ACC112 (cell line): ENCODE results near the gene ADGRV1.
"Not testable (repeated sequence)": the region's sequence is repeated elsewhere in the genome, so short reads cannot be mapped to it uniquely, and the experiment has no call there.

Experiments used
- H2AFZ ChIP-seq: fragments of 200-600 bp; sonication (generic); one replicate; pipeline ENCODE4 v1.6.0; 2017; ENCODE audit warnings: antibody characterized with exemption, low read length; ENCODE audit not compliant: unreplicated experiment
- H3K27ac ChIP-seq: fragments of 200-600 bp; sonication (generic); 2 replicates; pipeline ENCODE4 v1.5.1; 2014; ENCODE audit warnings: low read depth, mild to moderate bottlenecking, antibody characterized with exemption, low read length, moderate library complexity
- H3K27me3 ChIP-seq: fragments of 200-600 bp; sonication (generic); 2 replicates; pipeline ENCODE4 v1.6.1; 2014; ENCODE audit warnings: mild to moderate bottlenecking, antibody characterized with exemption, low read length, moderate library complexity, mixed read lengths; ENCODE audit not compliant: insufficient read depth
- H3K36me3 ChIP-seq: fragments of 200-600 bp; sonication (generic); 2 replicates; pipeline ENCODE4 v1.6.1; 2016; ENCODE audit warnings: mild to moderate bottlenecking, antibody characterized with exemption, low read length, moderate library complexity, mixed read lengths; ENCODE audit not compliant: insufficient read depth
- H3K4me1 ChIP-seq: fragments of 200-600 bp; sonication (generic); one replicate; pipeline ENCODE4 v1.6.1; 2016; ENCODE audit warnings: low read length, mixed read lengths; ENCODE audit not compliant: insufficient read depth, unreplicated experiment, control insufficient read depth
- H3K4me3 ChIP-seq: fragments of 200-600 bp; sonication (generic); 2 replicates; pipeline ENCODE4 v1.5.1; 2014; ENCODE audit warnings: mild to moderate bottlenecking, low read depth, low read length
- H3K79me2 ChIP-seq: fragments of 200-600 bp; sonication (generic); one replicate; pipeline ENCODE4 v1.6.0; 2016; ENCODE audit warnings: low read length; ENCODE audit not compliant: control insufficient read depth, unreplicated experiment, insufficient read depth

The ADGRV1 gene

GRCh38 chr5:91061094-91061493, 502.5 kb downstream of the ADGRV1 start:
- no peak overlapping the region for H3K27ac ChIP-seq

DNA sequence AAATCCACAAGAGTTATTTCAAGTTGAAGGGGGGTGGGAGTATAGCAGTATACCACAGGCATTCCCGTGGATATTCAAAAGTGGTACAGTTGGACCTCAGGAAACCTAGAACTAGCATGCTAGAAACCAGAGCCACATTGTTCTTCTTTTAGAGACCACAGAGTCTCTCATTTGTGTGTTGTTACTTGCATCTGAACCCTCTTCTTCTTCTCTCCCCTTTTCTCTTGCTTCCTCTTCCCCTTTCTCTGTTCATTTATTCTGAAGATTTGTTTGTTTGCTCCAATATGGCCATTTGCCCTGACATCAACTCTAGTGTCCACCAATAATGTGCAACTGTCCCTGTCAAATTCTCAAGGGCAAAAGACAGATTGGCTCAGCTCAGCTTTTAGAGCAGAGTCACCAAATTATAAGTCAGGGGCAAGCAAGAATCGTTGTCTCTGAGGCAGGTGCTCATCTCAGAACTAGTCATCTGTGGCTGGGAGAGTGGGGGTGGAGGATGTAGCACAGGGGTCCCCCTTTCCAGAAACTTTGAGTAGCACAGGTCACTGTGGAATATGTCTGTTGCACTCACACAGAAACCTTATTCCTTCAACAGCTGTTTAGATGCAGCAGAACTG, 503.5 kb downstream of the ADGRV1 start:
- no peak overlapping the region for H2AFZ ChIP-seq
- H3K4me1 ChIP-seq = peaks cover 5% of the 10 kb centered on the region
- no peaks in the 10 kb centered on the region for H3K79me2 ChIP-seq
- peaks cover 3% of the 10 kb centered on the region; the same call in 1 of the 2 replicates for H3K27me3 ChIP-seq
- no peak overlapping the region for H3K27ac ChIP-seq
- H3K4me3 ChIP-seq = no peak overlapping the region
- H3K36me3 ChIP-seq = no peaks in the 10 kb centered on the region

More at GRCh38 chr5:91061094-91061493, 502.5 kb downstream of the ADGRV1 start:
- H3K4me1 ChIP-seq = peaks cover 5% of the 10 kb centered on the region
- no peaks in the 10 kb centered on the region for H3K36me3 ChIP-seq
- no peak overlapping the region for H3K4me3 ChIP-seq
- peaks cover 3% of the 10 kb centered on the region; the same call in 1 of the 2 replicates for H3K27me3 ChIP-seq
- no peak overlapping the region for H2AFZ ChIP-seq
- H3K79me2 ChIP-seq = no peaks in the 10 kb centered on the region

- not testable (repeated sequence) for H3K79me2 ChIP-seq, H3K27me3 ChIP-seq, H3K4me1 ChIP-seq, H2AFZ ChIP-seq, H3K36me3 ChIP-seq
- peak overlapping the region; percentile 43 for H3K4me3 ChIP-seq
- H3K27ac ChIP-seq = peak overlapping the region; percentile 29; the same call in 1 of the 2 replicates
These were observed 504.6 kb downstream of the ADGRV1 start for GRCh38 chr5:91063098-91063690.

DNA sequence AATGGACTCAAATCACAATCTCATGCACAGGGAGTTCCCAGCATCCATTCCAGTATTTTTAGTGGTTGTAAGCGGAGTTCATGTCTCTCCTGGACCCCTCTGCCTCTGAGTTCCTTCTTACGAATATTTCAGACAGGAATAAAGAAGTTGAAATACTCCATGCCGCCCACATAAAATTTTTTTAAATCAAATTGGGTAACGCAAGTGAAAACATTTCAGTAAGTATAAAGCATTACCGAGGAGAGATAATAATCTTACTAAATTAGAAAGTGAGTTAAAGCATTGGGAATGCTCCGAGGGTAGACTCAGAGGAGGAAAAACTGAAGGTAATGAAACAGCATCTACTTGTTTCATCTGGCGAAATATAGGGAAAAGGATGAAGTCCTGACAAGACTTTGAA, 506.9 kb downstream of the ADGRV1 start:
- Histone ChIP-seq H3K27me3 (peaks cover 3% of the 10 kb centered on the region; the same call in 1 of the 2 replicates), H3K27ac (no peak overlapping the region), H2AFZ (no peak overlapping the region), H3K79me2 (no peaks in the 10 kb centered on the region), H3K36me3 (no peaks in the 10 kb centered on the region), H3K4me3 (no peak overlapping the region), H3K4me1 (peaks cover 5% of the 10 kb centered on the region)

GRCh38 chr5:91069364-91069763, 510.8 kb downstream of the ADGRV1 start:
- no peak overlapping the region for H3K27ac ChIP-seq
- peaks cover 16% of the 10 kb centered on the region for H3K4me1 ChIP-seq
- no peaks in the 10 kb centered on the region for H3K36me3 ChIP-seq
- no peak overlapping the region for H2AFZ ChIP-seq
- no peaks in the 10 kb centered on the region for H3K27me3 ChIP-seq
- H3K79me2 ChIP-seq = no peaks in the 10 kb centered on the region
- no peak overlapping the region for H3K4me3 ChIP-seq

GRCh38 chr5:91070761-91071550, 512.4 kb downstream of the ADGRV1 start:
- Histone ChIP-seq H3K4me3 (no peak overlapping the region), H2AFZ (no peak overlapping the region), H3K4me1 (peaks cover 20% of the 10 kb centered on the region), H3K27ac (no peak overlapping the region), H3K27me3 (no peaks in the 10 kb centered on the region), H3K79me2 (no peaks in the 10 kb centered on the region), H3K36me3 (no peaks in the 10 kb centered on the region)

GRCh38 chr5:91072881-91073280, 514.3 kb downstream of the ADGRV1 start:
- no peak overlapping the region for H3K27ac ChIP-seq
- no peaks in the 10 kb centered on the region for H3K27me3 ChIP-seq
- no peak overlapping the region for H3K4me3 ChIP-seq
- peaks cover 20% of the 10 kb centered on the region for H3K4me1 ChIP-seq
- H3K79me2 ChIP-seq = no peaks in the 10 kb centered on the region
- H3K36me3 ChIP-seq = no peaks in the 10 kb centered on the region
- no peak overlapping the region for H2AFZ ChIP-seq

GRCh38 chr5:91074615-91075014, 516.0 kb downstream of the ADGRV1 start:
- Histone ChIP-seq H3K4me1 (peaks cover 30% of the 10 kb centered on the region), H3K27ac (no peak overlapping the region), H3K36me3 (no peaks in the 10 kb centered on the region), H3K4me3 (no peak overlapping the region), H3K27me3 (no peaks in the 10 kb centered on the region), H3K79me2 (no peaks in the 10 kb centered on the region), H2AFZ (no peak overlapping the region)

- H3K36me3 ChIP-seq = no peaks in the 10 kb centered on the region
- no peak overlapping the region for H3K27ac ChIP-seq
- H3K79me2 ChIP-seq = no peaks in the 10 kb centered on the region
- H3K4me3 ChIP-seq = no peak overlapping the region
- H3K4me1 ChIP-seq = peaks cover 30% of the 10 kb centered on the region
- H2AFZ ChIP-seq = no peak overlapping the region
- H3K27me3 ChIP-seq = no peaks in the 10 kb centered on the region
These were observed 517.5 kb downstream of the ADGRV1 start for GRCh38 chr5:91076138-91076537.

DNA sequence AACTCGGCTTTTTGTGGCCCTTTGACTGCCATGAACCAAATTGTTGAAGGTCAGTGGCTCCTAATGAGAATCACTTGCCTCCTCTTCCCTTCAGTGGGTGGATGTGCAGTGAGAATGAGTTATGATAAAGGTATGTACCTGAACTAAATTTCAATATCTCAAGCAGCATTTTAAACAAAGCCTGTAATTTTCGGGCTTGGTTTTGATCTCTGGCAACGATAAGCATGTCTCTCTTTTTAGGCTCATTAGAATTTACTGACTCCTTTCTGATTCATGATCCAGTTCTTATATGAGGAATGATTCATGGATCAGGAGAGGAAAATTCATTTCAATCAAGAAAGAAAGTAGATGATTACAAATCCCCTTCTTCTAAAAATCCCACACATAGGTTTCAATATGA, 519.0 kb downstream of the ADGRV1 start:
- Histone ChIP-seq H3K4me1 (peaks cover 28% of the 10 kb centered on the region), H3K36me3 (no peaks in the 10 kb centered on the region), H3K79me2 (no peaks in the 10 kb centered on the region), H2AFZ (no peak overlapping the region), H3K27me3 (no peaks in the 10 kb centered on the region), H3K27ac (no peak overlapping the region), H3K4me3 (no peak overlapping the region)
